Prostate gland (tissue), 2 donors: Measurements from ENCODE around the gene ZNF148. TPM values are rescaled to one million over a fixed set of nuclear protein-coding genes. Genes with fewer than 3 reads are reported as not detected.

ENCODE experiments used
- DNase-seq: peaks from one replicate; pipeline ENCODE4 v3.0.0-alpha.2; 2019; ENCODE audit warnings: low spot score
- H3K27ac ChIP-seq, 2 donors: fragments of 200-600 bp; sonication (generic); 2 replicates each; pipeline ENCODE4 v1.5.1; 2017 to 2019
- H3K27me3 ChIP-seq: fragments of 200-600 bp; sonication (generic); replicated peaks from 2 replicates; pipeline ENCODE4 v1.5.1; 2019; ENCODE audit not compliant: insufficient read depth
- H3K36me3 ChIP-seq, 2 donors: fragments of 200-600 bp; sonication (generic); 1 replicate in 1 of 2; 2 replicates in 1 of 2; pipeline versions ENCODE4 v1.5.1 to v1.8.1; 2017 to 2019
- H3K4me1 ChIP-seq: fragments of 200-600 bp; sonication (generic); replicated peaks from 2 replicates; pipeline ENCODE4 v1.5.1; 2019
- H3K4me3 ChIP-seq, 2 donors: fragments of 200-600 bp; sonication (generic); 2 replicates each; pipeline ENCODE4 v1.5.1; 2017 to 2019
- H3K9me3 ChIP-seq: fragments of 200-600 bp; sonication (generic); 2 replicates; pipeline ENCODE4 v1.5.1; 2017
- POLR2A ChIP-seq: fragments of 450-650 bp; IDR thresholded peaks from one replicate; pipeline ENCODE4 v1.6.1; 2016; ENCODE audit warnings: antibody characterized with exemption, mild to moderate bottlenecking
- POLR2AphosphoS5 ChIP-seq: sonication (generic); formaldehyde crosslinking; IDR thresholded peaks from one replicate; pipeline ENCODE4 v1.6.1; 2017; ENCODE audit warnings: antibody characterized with exemption
- WGBS: methylation state at CpG from one replicate; pipeline ENCODE4 v1.1.5; 2018; 5-methylcytosine and 5-hydroxymethylcytosine counted together
- intact Hi-C: fragments of 100-400 bp; cut with DNase I; formaldehyde crosslinking; loops from one replicate; pipeline ENCODE4 v1.14.2; 2022
- total RNA-seq, 2 donors: library from RNA; depleted of rRNA; stranded (reverse); fragments of >200 nt; gene quantifications; one replicate each; pipeline ENCODE4 v1.1.0, GENCODE V29; 2016
- TF ChIP-seq, protein P1 (sequence below), 4 experiments: fragments of 200-600 bp in 2 of 4; fragments of 450-650 bp in 2 of 4; sonication (generic) in 2 of 4; IDR thresholded peaks; 1 replicate in 3 of 4; 2 replicates in 1 of 4; pipeline ENCODE4 v1.5.1; 2016 to 2019; ENCODE audit warnings: antibody characterized with exemption in 4 of 4, mild to moderate bottlenecking in 2 of 4, moderate library complexity in 2 of 4

ZNF148 gene
- total RNA-seq, 2 donors from 2014 or later = 26.9 to 28.5 TPM

DNA sequence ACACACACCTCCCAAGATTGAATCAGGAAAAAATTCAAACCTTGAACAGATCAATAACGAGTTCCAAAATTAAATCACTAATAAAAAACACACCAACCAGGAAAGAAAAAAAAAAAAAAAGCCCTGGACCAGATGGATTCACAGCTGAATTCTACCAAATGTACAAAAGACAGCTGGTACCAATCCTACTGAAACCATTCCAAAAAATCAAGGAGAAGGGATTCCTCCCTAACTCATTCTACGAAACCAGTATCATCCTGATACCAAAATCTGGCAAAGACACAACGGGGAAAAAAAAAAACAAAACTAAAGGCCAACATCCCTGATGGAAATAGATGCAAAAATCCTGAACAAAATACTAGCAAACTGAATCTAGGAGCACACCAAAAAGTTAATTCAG lies 108.2 kb downstream of the ZNF148 start:
- 78% methylated on average over 3 of the region's 3 CpGs for WGBS
- intact Hi-C loops = no loop called here
- no peak overlapping the region for H3K27ac ChIP-seq
- H3K9me3 ChIP-seq = no peaks in the 10 kb centered on the region
- H3K4me1 ChIP-seq = no peaks in the 10 kb centered on the region
- TF ChIP-seq, protein P1, sequence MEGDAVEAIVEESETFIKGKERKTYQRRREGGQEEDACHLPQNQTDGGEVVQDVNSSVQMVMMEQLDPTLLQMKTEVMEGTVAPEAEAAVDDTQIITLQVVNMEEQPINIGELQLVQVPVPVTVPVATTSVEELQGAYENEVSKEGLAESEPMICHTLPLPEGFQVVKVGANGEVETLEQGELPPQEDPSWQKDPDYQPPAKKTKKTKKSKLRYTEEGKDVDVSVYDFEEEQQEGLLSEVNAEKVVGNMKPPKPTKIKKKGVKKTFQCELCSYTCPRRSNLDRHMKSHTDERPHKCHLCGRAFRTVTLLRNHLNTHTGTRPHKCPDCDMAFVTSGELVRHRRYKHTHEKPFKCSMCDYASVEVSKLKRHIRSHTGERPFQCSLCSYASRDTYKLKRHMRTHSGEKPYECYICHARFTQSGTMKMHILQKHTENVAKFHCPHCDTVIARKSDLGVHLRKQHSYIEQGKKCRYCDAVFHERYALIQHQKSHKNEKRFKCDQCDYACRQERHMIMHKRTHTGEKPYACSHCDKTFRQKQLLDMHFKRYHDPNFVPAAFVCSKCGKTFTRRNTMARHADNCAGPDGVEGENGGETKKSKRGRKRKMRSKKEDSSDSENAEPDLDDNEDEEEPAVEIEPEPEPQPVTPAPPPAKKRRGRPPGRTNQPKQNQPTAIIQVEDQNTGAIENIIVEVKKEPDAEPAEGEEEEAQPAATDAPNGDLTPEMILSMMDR (IDR thresholded peaks at IDR 0.05) = no peak
- TF ChIP-seq POLR2AphosphoS5 (no peak), POLR2A (no peak)
- no peaks in the 10 kb centered on the region for H3K27me3 ChIP-seq
- H3K36me3 ChIP-seq = no peaks in the 10 kb centered on the region
- H3K4me3 ChIP-seq = no peak overlapping the region
- no peak for DNase-seq

DNA sequence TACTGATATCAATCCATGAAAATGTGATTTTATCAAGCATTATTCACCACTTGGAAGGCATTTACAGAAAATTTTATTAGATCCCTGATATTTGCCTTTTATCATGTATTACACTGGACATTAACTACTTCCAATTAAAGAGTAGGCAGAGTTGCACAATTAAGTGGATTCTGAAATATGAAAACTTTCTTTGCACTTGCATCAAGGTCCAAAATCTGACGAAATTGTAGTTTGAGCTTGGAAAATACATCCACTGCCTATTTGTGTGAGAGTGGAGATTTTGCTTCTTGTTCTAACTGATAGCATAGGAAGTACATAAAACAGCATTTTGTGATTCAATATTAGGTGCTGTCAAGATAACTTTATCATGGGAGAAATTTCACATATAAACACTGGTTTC lies 113.0 kb downstream of the ZNF148 start:
- WGBS = 55% methylated on average over 1 of the region's 1 CpG
- intact Hi-C loops = no loop called here
- H3K27ac ChIP-seq = no peak overlapping the region
- DNase-seq = no peak
- H3K36me3 ChIP-seq = no peaks in the 10 kb centered on the region
- no peak overlapping the region for H3K4me3 ChIP-seq
- no peaks in the 10 kb centered on the region for H3K4me1 ChIP-seq
- TF ChIP-seq POLR2AphosphoS5 (no peak), POLR2A (no peak)
- TF ChIP-seq, protein P1 (IDR thresholded peaks at IDR 0.05) = no peak
- H3K27me3 ChIP-seq = no peaks in the 10 kb centered on the region
- no peaks in the 10 kb centered on the region for H3K9me3 ChIP-seq

DNA sequence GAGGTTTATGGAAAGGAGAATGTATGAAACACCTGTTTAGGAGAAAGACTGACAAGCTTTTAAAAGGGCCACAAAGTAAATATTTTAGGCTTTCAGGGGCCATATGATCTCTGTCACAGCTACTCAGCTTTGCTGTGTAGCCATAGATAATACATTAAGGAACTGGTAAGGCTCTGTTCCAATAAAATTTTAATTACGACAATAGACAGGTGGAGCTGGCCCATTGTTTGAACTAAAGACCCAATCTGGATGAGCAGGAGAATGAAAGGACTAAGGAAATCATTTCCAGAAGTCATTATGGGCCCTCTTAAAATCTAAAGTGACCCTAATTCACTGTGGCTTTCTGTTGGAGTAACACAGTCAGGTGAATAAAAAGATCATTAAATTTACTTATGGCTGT lies 114.1 kb downstream of the ZNF148 start:
- 54% methylated on average over 1 of the region's 1 CpG for WGBS
- intact Hi-C loops = no loop called here
- Histone ChIP-seq H3K36me3 (no peaks in the 10 kb centered on the region), H3K9me3 (no peaks in the 10 kb centered on the region), H3K27me3 (no peaks in the 10 kb centered on the region), H3K4me3 (no peak overlapping the region), H3K4me1 (no peaks in the 10 kb centered on the region), H3K27ac (no peak overlapping the region)
- TF ChIP-seq POLR2AphosphoS5 (no peak), POLR2A (no peak)
- TF ChIP-seq, protein P1 (IDR thresholded peaks at IDR 0.05) = no peak
- DNase-seq = no peak

DNA sequence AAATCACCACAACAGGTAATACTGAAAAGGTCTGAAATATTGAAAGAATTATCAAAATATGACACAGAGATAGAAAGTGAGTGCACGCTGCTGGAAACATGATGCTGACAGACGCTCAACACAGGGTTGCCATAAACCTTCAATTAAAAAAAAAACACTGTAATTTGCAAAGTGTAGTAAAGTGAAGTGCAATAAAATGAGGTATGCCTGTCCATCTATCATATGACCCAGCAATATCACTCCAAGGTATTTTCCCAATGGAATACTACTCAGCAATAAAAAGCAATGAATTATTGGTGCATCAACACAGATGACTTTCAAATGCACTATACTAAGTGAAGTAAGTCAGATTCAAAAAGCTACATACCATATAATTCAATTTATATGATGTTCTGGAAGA lies 115.0 kb downstream of the ZNF148 start:
- H3K27ac ChIP-seq = no peak overlapping the region
- intact Hi-C loops = no loop called here
- DNase-seq = no peak
- H3K4me3 ChIP-seq = no peak overlapping the region
- H3K27me3 ChIP-seq = no peaks in the 10 kb centered on the region
- no peaks in the 10 kb centered on the region for H3K4me1 ChIP-seq
- TF ChIP-seq POLR2AphosphoS5 (no peak), POLR2A (no peak)
- TF ChIP-seq, protein P1 (IDR thresholded peaks at IDR 0.05) = no peak
- no peaks in the 10 kb centered on the region for H3K9me3 ChIP-seq
- WGBS = 99% methylated on average over 2 of the region's 2 CpGs
- H3K36me3 ChIP-seq = no peaks in the 10 kb centered on the region

DNA sequence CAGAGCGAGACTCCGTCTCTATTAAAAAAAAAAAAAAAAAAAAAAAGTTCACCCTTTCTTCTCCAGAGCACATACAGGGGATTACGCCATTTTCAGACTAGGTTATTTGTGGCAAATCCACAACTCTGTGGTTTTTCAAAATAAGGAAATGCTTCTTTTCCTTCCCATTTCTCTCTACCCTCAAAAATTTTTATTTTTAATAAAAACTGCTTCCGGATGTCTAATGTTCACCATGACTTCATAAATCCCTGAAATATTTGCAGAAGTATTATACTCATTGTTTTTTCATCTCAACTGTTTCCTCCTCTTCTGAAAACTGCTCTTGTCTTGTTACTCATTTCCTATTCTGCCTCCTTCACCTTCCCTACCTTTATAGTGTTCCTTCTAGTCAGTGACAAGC lies 117.6 kb downstream of the ZNF148 start:
- Histone ChIP-seq H3K36me3 (no peaks in the 10 kb centered on the region), H3K9me3 (no peaks in the 10 kb centered on the region), H3K27me3 (no peaks in the 10 kb centered on the region), H3K4me1 (no peaks in the 10 kb centered on the region), H3K27ac (no peak overlapping the region), H3K4me3 (no peak overlapping the region)
- intact Hi-C loops = no loop called here
- 96% methylated on average over 4 of the region's 4 CpGs for WGBS
- DNase-seq = no peak
- TF ChIP-seq, protein P1 (IDR thresholded peaks at IDR 0.05) = no peak
- TF ChIP-seq POLR2AphosphoS5 (no peak), POLR2A (no peak)
